HL-60/S4 treated with retinoic acid at 250 ng/mL for 4 days and 3 days (cell line): ENCODE measurements around the gene AOPEP.
"Not testable (repeated sequence)": the region's sequence is repeated elsewhere in the genome, so short reads cannot be mapped to it uniquely, and the experiment has no call there.

Experiments
- in situ Hi-C: fragments of 300-500 bp; cut with MboI; formaldehyde crosslinking; loops from 2 replicates; pipeline ENCODE4 v1.7.0; 2022; ENCODE audit warnings: low sequenced_read_pairs

Gene AOPEP

GRCh38 chr9:94864862-94865509 is 138.5 kb downstream of the AOPEP start:
- in situ Hi-C loops = no loop called here

GRCh38 chr9:94865582-94866452 is 139.3 kb downstream of the AOPEP start:
- in situ Hi-C loops = no loop called here

- in situ Hi-C loops = no loop called here
These were observed 140.3 kb downstream of the AOPEP start for GRCh38 chr9:94866770-94867169.

GRCh38 chr9:94867281-94867841 is 140.9 kb downstream of the AOPEP start:
- in situ Hi-C loops = no loop called here

- in situ Hi-C loops = no loop called here
These were observed 141.4 kb downstream of the AOPEP start for GRCh38 chr9:94867842-94868312.

GRCh38 chr9:94868464-94868863 is 142.0 kb downstream of the AOPEP start:
- in situ Hi-C loops = no loop called here

- in situ Hi-C loops = no loop called here
These were observed 142.9 kb downstream of the AOPEP start for GRCh38 chr9:94869415-94869843.

- in situ Hi-C loops = no loop called here
These were observed 143.9 kb downstream of the AOPEP start for GRCh38 chr9:94870465-94870792.

GRCh38 chr9:94870793-94871558 is 144.5 kb downstream of the AOPEP start:
- in situ Hi-C loops = no loop called here

GRCh38 chr9:94872083-94872833 is 145.8 kb downstream of the AOPEP start:
- in situ Hi-C loops = no loop called here

- in situ Hi-C loops = no loop called here
These were observed 146.5 kb downstream of the AOPEP start for GRCh38 chr9:94872891-94873511.

GRCh38 chr9:94874316-94874715 is 147.8 kb downstream of the AOPEP start:
- in situ Hi-C loops = no loop called here

- in situ Hi-C loops = no loop called here
These were observed 149.0 kb downstream of the AOPEP start for GRCh38 chr9:94875300-94876020.

GRCh38 chr9:94878804-94879203 is 152.3 kb downstream of the AOPEP start:
- in situ Hi-C loops = not testable (repeated sequence)

GRCh38 chr9:94879230-94879629 is 152.7 kb downstream of the AOPEP start:
- in situ Hi-C loops = no loop called here

GRCh38 chr9:94881023-94881422 is 154.5 kb downstream of the AOPEP start:
- in situ Hi-C loops = no loop called here

- in situ Hi-C loops = no loop called here
These were observed 155.0 kb downstream of the AOPEP start for GRCh38 chr9:94881454-94881853.

- in situ Hi-C loops = no loop called here
These were observed 155.4 kb downstream of the AOPEP start for GRCh38 chr9:94881940-94882339.

- in situ Hi-C loops = no loop called here
These were observed 156.6 kb downstream of the AOPEP start for GRCh38 chr9:94882966-94883641.
